HepG2 (cell line): Measurements from ENCODE around the gene CTXN1. TPM values are rescaled to one million over a fixed set of nuclear protein-coding genes. Genes with fewer than 3 reads are reported as not detected.
A peak's percentile ranks its signal among the peaks of the same experiment; 100 is the strongest.

Source experiments
- ATRX ChIP-seq: sonication (generic); formaldehyde crosslinking; IDR thresholded peaks from 2 replicates; pipeline ENCODE4 v1.4.0; 2020; ENCODE audit warnings: missing genetic modification reagents, borderline replicate concordance
- ELF3 ChIP-seq: IDR thresholded peaks from 2 replicates; pipeline ENCODE4 v1.6.1; 2016; ENCODE audit warnings: missing genetic modification reagents, missing compliant biosample characterization
- HNRNPUL1 ChIP-seq: fragments of 200-400 bp; formaldehyde crosslinking; IDR thresholded peaks from 2 replicates; pipeline ENCODE4 v1.6.1; 2017; ENCODE audit warnings: low read depth, mild to moderate bottlenecking, low read length, moderate library complexity
- LCORL ChIP-seq, 2 experiments: fragments of 450-650 bp in 1 of 2; sonication (generic) in 1 of 2; formaldehyde crosslinking in 1 of 2; IDR thresholded peaks; 2 replicates each; pipeline versions ENCODE4 v1.5.0 to v1.6.1; 2017 to 2020; ENCODE audit warnings: antibody characterized with exemption in 1 of 2, missing genetic modification reagents in 1 of 2
- MLLT10 ChIP-seq: sonication (generic); formaldehyde crosslinking; IDR thresholded peaks from 2 replicates; pipeline ENCODE4 v1.4.0; 2020; ENCODE audit warnings: missing genetic modification reagents
- MTA1 ChIP-seq: sonication (generic); formaldehyde crosslinking; IDR thresholded peaks from 2 replicates; pipeline ENCODE4 v1.4.0; 2020; ENCODE audit warnings: missing genetic modification reagents, mild to moderate bottlenecking, borderline replicate concordance
- RFX5 ChIP-seq: IDR thresholded peaks from 2 replicates; pipeline ENCODE4 v1.6.1; 2011; ENCODE audit warnings: low read depth, low read length, improper control_type of control experiment
- TBX2 ChIP-seq: sonication (generic); formaldehyde crosslinking; IDR thresholded peaks from 2 replicates; pipeline ENCODE4 v1.5.0; 2020; ENCODE audit warnings: missing genetic modification reagents, mild to moderate bottlenecking, borderline replicate concordance
- ZNF3 ChIP-seq: IDR thresholded peaks from 2 replicates; pipeline ENCODE4 v1.7.0; 2017; ENCODE audit warnings: inconsistent platforms
- ZNF670 ChIP-seq: sonication (generic); formaldehyde crosslinking; IDR thresholded peaks from 2 replicates; pipeline ENCODE4 v1.8.0; 2022; ENCODE audit warnings: mild to moderate bottlenecking, missing genetic modification reagents, borderline replicate concordance
- ZNF747 ChIP-seq: sonication (generic); formaldehyde crosslinking; IDR thresholded peaks from 2 replicates; pipeline ENCODE4 v1.8.1; 2023; ENCODE audit warnings: missing genetic modification reagents, mild to moderate bottlenecking, borderline replicate concordance
- ZSCAN25 ChIP-seq: sonication (generic); formaldehyde crosslinking; IDR thresholded peaks from 2 replicates; pipeline ENCODE4 v1.8.0; 2022; ENCODE audit warnings: mild to moderate bottlenecking, missing genetic modification reagents
- ZZZ3 ChIP-seq: sonication (generic); formaldehyde crosslinking; IDR thresholded peaks from 2 replicates; pipeline ENCODE4 v1.4.0; 2020; ENCODE audit warnings: missing genetic modification reagents, mild to moderate bottlenecking, borderline replicate concordance
- polyA plus RNA-seq, 8 experiments: library from polyadenylated mRNA; depleted of rRNA in 3 of 8; stranded (reverse) in 7 of 8; unstranded in 1 of 8; fragments of >200 nt; fragmentation: Illumina TruSeq in 4 of 8; extraction: Trizol in 4 of 8; gene quantifications; 2 replicates each; pipeline versions ENCODE4 v1.2.1 to v1.2.3, GENCODE V29; 2011 to 2016; ENCODE audit warnings: low read depth in 4 of 8, missing spikeins in 1 of 8, mixed read lengths in 1 of 8; ENCODE audit not compliant: insufficient read depth in 1 of 8
- total RNA-seq, 5 experiments: library from RNA; depleted of rRNA; stranded (reverse); fragments of >200 nt; fragmentation: Illumina TruSeq; extraction: Trizol; gene quantifications; 2 replicates each; pipeline ENCODE4 v1.2.3, GENCODE V29; 2016; ENCODE audit warnings: low read depth in 1 of 5
- TF ChIP-seq, protein P1 (sequence below): sonication (generic); formaldehyde crosslinking; IDR thresholded peaks from 2 replicates; pipeline ENCODE4 v1.5.0; 2020; ENCODE audit warnings: mild to moderate bottlenecking, missing genetic modification reagents, borderline replicate concordance
- TF ChIP-seq, protein P2 (sequence below): sonication (generic); formaldehyde crosslinking; IDR thresholded peaks from 2 replicates; pipeline ENCODE4 v1.5.1; 2020; ENCODE audit warnings: missing genetic modification reagents, mild to moderate bottlenecking, borderline replicate concordance
- TF ChIP-seq, protein P3 (sequence below): sonication (generic); formaldehyde crosslinking; conservative IDR thresholded peaks from 2 replicates; pipeline ENCODE4 v1.8.0; 2022; ENCODE audit warnings: missing genetic modification reagents
- TF ChIP-seq, protein P4 (sequence below): sonication (generic); formaldehyde crosslinking; IDR thresholded peaks from 2 replicates; pipeline ENCODE4 v1.4.0; 2020; ENCODE audit warnings: missing genetic modification reagents
- TF ChIP-seq, protein P5 (sequence below), 2 experiments: fragments of 450-650 bp in 1 of 2; sonication (generic) in 1 of 2; formaldehyde crosslinking; IDR thresholded peaks; 2 replicates each; pipeline versions ENCODE4 v1.5.0 to v1.8.0; 2020 to 2022; ENCODE audit warnings: mild to moderate bottlenecking in 1 of 2, missing genetic modification reagents in 1 of 2

Gene CTXN1
- total and polyA plus RNA-seq, 2 of the 13 experiments (the other 11 are each of a cell fraction or from before 2014, with no cell fraction given), result 0.11 TPM; not detected in 1

DNA sequence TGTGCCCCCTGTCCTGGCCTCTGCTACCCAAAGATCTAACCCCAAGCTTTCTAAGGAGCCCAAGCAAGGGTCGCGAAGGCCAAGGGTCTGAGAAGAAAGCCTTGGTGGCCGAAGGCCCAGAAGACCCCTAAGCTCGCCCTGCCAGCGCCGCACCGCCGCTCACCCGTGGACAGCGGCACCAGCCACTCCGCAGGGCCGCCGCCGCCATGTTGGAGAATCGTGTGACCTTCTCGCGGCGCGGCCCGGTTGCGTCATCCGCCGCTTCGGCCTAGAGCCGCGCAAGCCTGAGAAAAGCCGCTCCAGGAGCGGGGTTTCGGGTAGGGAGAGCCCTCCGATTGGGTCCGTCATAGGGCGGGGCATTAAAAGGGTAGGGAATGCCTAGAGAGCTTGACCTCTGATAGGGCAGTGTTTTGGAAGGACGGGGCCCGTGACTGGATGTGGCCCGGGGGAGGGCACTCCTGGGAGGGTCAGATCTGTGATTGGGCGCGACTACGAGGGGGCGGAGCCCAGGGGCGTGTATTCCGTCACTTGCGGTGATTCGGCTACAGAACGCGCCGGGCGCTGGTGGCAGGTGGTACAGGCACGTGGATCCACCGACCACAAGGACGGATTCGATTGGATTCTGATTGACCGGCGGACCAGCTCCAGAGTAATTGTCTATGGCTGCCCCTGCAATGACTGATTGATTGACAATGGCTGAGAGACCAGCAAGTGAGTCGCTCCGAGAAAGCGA lies 17.7 kb upstream of the CTXN1 start, which contains the start of gene TIMM44 (continued):
- TF ChIP-seq MLLT10 (no peak), RFX5 (peak; percentile 60; the same call in 1 of the 2 replicates), MTA1 (no peak), ZNF670 (no peak), ZNF3 (CRISPR knock-in tag) (no peak), ATRX (no peak), TBX2 (CRISPR knock-in tag) (peak; percentile 76), HNRNPUL1 (0 out of 2 replicates have a peak, but pooled peaks have one; percentile 35), ZSCAN25 (CRISPR knock-in tag) (peak; percentile 41; the same call in 1 of the 2 replicates), ELF3 (CRISPR knock-in tag) (peak; percentile 48; the same call in 1 of the 2 replicates), ZZZ3 (CRISPR knock-in tag) (no peak; the same call in 1 of the 2 replicates), ZNF747 (CRISPR knock-in tag) (peak; percentile 65; the same call in 1 of the 2 replicates), LCORL (IDR thresholded peaks at IDR 0.05) (no peak), LCORL (CRISPR knock-in tag; IDR thresholded peaks at IDR 0.05) (peak; percentile 77)
- TF ChIP-seq, protein P1, sequence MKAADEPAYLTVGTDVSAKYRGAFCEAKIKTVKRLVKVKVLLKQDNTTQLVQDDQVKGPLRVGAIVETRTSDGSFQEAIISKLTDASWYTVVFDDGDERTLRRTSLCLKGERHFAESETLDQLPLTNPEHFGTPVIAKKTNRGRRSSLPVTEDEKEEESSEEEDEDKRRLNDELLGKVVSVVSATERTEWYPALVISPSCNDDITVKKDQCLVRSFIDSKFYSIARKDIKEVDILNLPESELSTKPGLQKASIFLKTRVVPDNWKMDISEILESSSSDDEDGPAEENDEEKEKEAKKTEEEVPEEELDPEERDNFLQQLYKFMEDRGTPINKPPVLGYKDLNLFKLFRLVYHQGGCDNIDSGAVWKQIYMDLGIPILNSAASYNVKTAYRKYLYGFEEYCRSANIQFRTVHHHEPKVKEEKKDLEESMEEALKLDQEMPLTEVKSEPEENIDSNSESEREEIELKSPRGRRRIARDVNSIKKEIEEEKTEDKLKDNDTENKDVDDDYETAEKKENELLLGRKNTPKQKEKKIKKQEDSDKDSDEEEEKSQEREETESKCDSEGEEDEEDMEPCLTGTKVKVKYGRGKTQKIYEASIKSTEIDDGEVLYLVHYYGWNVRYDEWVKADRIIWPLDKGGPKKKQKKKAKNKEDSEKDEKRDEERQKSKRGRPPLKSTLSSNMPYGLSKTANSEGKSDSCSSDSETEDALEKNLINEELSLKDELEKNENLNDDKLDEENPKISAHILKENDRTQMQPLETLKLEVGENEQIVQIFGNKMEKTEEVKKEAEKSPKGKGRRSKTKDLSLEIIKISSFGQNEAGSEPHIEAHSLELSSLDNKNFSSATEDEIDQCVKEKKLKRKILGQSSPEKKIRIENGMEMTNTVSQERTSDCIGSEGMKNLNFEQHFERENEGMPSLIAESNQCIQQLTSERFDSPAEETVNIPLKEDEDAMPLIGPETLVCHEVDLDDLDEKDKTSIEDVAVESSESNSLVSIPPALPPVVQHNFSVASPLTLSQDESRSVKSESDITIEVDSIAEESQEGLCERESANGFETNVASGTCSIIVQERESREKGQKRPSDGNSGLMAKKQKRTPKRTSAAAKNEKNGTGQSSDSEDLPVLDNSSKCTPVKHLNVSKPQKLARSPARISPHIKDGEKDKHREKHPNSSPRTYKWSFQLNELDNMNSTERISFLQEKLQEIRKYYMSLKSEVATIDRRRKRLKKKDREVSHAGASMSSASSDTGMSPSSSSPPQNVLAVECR (CRISPR knock-in tag), result peak; percentile 92
- TF ChIP-seq, protein P2, sequence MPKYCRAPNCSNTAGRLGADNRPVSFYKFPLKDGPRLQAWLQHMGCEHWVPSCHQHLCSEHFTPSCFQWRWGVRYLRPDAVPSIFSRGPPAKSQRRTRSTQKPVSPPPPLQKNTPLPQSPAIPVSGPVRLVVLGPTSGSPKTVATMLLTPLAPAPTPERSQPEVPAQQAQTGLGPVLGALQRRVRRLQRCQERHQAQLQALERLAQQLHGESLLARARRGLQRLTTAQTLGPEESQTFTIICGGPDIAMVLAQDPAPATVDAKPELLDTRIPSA, result no peak
- TF ChIP-seq, protein P3, sequence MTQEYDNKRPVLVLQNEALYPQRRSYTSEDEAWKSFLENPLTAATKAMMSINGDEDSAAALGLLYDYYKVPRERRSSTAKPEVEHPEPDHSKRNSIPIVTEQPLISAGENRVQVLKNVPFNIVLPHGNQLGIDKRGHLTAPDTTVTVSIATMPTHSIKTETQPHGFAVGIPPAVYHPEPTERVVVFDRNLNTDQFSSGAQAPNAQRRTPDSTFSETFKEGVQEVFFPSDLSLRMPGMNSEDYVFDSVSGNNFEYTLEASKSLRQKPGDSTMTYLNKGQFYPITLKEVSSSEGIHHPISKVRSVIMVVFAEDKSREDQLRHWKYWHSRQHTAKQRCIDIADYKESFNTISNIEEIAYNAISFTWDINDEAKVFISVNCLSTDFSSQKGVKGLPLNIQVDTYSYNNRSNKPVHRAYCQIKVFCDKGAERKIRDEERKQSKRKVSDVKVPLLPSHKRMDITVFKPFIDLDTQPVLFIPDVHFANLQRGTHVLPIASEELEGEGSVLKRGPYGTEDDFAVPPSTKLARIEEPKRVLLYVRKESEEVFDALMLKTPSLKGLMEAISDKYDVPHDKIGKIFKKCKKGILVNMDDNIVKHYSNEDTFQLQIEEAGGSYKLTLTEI (CRISPR knock-in tag), result no peak
- TF ChIP-seq, protein P4, sequence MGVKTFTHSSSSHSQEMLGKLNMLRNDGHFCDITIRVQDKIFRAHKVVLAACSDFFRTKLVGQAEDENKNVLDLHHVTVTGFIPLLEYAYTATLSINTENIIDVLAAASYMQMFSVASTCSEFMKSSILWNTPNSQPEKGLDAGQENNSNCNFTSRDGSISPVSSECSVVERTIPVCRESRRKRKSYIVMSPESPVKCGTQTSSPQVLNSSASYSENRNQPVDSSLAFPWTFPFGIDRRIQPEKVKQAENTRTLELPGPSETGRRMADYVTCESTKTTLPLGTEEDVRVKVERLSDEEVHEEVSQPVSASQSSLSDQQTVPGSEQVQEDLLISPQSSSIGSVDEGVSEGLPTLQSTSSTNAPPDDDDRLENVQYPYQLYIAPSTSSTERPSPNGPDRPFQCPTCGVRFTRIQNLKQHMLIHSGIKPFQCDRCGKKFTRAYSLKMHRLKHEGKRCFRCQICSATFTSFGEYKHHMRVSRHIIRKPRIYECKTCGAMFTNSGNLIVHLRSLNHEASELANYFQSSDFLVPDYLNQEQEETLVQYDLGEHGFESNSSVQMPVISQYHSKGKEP (CRISPR knock-in tag), result no peak
- TF ChIP-seq, protein P5, sequence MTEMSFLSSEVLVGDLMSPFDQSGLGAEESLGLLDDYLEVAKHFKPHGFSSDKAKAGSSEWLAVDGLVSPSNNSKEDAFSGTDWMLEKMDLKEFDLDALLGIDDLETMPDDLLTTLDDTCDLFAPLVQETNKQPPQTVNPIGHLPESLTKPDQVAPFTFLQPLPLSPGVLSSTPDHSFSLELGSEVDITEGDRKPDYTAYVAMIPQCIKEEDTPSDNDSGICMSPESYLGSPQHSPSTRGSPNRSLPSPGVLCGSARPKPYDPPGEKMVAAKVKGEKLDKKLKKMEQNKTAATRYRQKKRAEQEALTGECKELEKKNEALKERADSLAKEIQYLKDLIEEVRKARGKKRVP (CRISPR knock-in tag; IDR thresholded peaks at IDR 0.05), result peak; percentile 76 to 99; a peak in 3 of 4 replicates
